Gastroesophageal sphincter (tissue), 3 donors: ENCODE measurements around the gene VPS13A.

Experiments
- CTCF ChIP-seq, 4 experiments: fragments of 200-600 bp in 2 of 4; fragments of 450-650 bp in 2 of 4; sonication (generic) in 1 of 4; IDR thresholded peaks; one replicate each; pipeline ENCODE4 v1.5.1; 2017 to 2019; ENCODE audit warnings: antibody characterized with exemption in 4 of 4, mild to moderate bottlenecking in 2 of 4, moderate library complexity in 2 of 4
- EP300 ChIP-seq: sonication (generic); formaldehyde crosslinking; IDR thresholded peaks from one replicate; pipeline ENCODE4 v1.6.1; 2017; ENCODE audit warnings: antibody characterized with exemption, mild to moderate bottlenecking
- POLR2A ChIP-seq, 2 donors: fragments of 450-650 bp; IDR thresholded peaks; one replicate each; pipeline ENCODE4 v1.6.1; 2017; ENCODE audit warnings: antibody characterized with exemption in 2 of 2, mild to moderate bottlenecking in 2 of 2, moderate library complexity in 1 of 2
- POLR2AphosphoS5 ChIP-seq: sonication (generic); formaldehyde crosslinking; IDR thresholded peaks from one replicate; pipeline ENCODE4 v1.6.1; 2017; ENCODE audit warnings: antibody characterized with exemption

GRCh38 chr9:77450085-77450475, 272.7 kb downstream of the VPS13A start:
- TF ChIP-seq CTCF (IDR thresholded peaks at IDR 0.05) (no peak), POLR2AphosphoS5 (no peak), POLR2A (IDR thresholded peaks at IDR 0.05) (no peak), EP300 (no peak)
